Spinal cord (tissue), 10 donors: ENCODE measurements around the gene SLC6A7. TPM values are rescaled to one million over a fixed set of nuclear protein-coding genes. Genes with fewer than 3 reads are reported as not detected.

Source experiments
- DNase-seq, 6 donors: peaks; one replicate each; pipeline versions ENCODE4 v3.0.0 to v3.0.0-alpha.2; 2013 to 2015; ENCODE audit warnings: low spot score in 6 of 6, low read depth in 4 of 6
- H3K27ac ChIP-seq: one replicate; pipeline ENCODE4 v1.5.1; 2013; ENCODE audit warnings: low read depth, low read length, control low read depth
- H3K27me3 ChIP-seq: one replicate; pipeline ENCODE4 v1.6.1; 2013; ENCODE audit warnings: low read length; ENCODE audit not compliant: control insufficient read depth, insufficient read depth
- H3K36me3 ChIP-seq: one replicate; pipeline ENCODE4 v1.6.1; 2013; ENCODE audit warnings: low read length; ENCODE audit not compliant: control insufficient read depth, insufficient read depth
- H3K4me1 ChIP-seq: one replicate; pipeline ENCODE4 v1.6.1; 2013; ENCODE audit warnings: low read length; ENCODE audit not compliant: control insufficient read depth, insufficient read depth
- H3K4me3 ChIP-seq: one replicate; pipeline ENCODE4 v1.5.1; 2013; ENCODE audit warnings: low read depth, low read length, control low read depth
- H3K9me3 ChIP-seq: one replicate; pipeline ENCODE4 v1.6.1; 2013; ENCODE audit warnings: low read length; ENCODE audit not compliant: control insufficient read depth, insufficient read depth
- WGBS: methylation state at CpG from one replicate; pipeline ENCODE4 v1.1.5; 2013; ENCODE audit warnings: missing lambda C conversion rate; ENCODE audit not compliant: insufficient coverage; 5-methylcytosine and 5-hydroxymethylcytosine counted together
- polyA plus RNA-seq, 2 donors: library from polyadenylated mRNA; unstranded; fragments of 120-200 nt; gene quantifications; one replicate each; pipeline ENCODE4 v1.2.1, GENCODE V29; 2013; ENCODE audit not compliant: insufficient read length in 2 of 2
- total RNA-seq, 2 donors: library from RNA; depleted of rRNA in 1 of 2; stranded (reverse); fragments of 120-200 nt in 1 of 2; fragments of >200 nt in 1 of 2; gene quantifications; one replicate each; pipeline versions ENCODE4 v1.2.3 to v1.2.4, GENCODE V29; 2013 to 2014
- donor health status: healthy.

Gene SLC6A7
- total and polyA plus RNA-seq, 4 donors = 4.4 to 33.1 (median 17.2) TPM

DNA sequence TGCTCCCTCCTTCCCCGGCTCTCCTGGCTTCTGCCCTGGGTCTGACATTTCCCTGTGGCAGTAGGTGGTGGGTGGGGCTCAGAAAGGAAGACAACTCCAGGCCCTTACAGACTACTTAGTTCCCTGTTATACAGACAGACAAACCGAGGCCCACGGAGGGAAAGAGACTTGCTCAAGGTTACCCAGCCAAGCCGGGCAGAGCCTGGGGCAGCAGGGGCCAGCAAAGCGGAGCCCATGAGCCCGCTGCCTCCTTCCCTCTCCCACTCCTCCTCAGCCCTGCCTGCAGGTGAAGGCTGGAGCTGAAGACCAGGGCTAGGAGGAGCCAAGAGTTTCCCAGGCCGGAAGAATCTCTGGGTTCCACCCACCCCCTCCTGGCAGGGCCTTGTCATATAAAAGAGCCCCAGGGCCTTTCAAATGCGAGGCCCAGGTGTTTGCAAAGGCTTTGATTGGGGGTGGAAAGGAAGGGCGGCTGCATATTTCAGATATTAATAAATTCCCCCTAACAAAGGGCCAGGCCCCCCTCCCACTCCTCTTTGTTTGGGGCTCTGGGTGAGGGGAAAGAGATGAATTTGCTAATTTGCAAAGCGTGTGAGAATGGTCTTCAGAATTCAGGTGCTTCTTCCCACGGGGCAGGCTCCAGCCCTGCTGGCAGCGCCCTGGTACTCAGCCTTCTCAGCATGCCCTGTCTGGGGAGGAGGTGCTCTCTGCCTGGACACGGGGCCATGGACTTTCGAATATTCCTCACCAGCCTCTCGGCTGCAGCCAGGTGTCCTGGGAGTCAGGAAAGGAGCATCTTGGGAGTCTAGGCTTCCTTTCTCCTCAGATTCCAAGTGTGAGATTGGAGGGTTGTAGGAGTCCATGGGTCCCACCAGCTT is 21.5 kb downstream of the SLC6A7 start:
- H3K4me3 ChIP-seq = no peak overlapping the region
- H3K27me3 ChIP-seq = no peaks in the 10 kb centered on the region
- peaks cover 23% of the 10 kb centered on the region for H3K36me3 ChIP-seq
- H3K4me1 ChIP-seq = peaks cover 32% of the 10 kb centered on the region
- 62% methylated on average over 6 of the region's 15 CpGs for WGBS
- no peaks in the 10 kb centered on the region for H3K9me3 ChIP-seq
- H3K27ac ChIP-seq = no peak overlapping the region
- DNase-seq = no peak

DNA sequence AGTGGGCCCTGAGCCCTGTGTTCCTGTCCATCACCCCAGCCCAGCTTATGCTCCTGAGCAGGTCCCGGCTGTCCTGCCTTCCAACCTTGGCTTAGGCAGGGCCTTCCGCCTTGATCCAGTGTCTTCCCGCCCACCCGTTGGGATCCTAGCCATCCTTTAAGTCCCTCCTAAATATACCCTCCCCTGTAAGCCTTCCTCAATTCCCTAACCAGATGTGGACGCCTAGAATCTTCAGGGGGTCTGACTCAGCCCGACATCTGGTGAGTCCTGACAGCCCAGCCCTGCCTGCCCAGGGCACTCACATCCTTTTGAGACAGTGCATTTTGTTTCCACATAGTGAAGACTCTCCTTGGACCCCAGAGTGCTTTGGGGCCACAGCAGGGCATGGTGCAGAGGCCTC is 23.7 kb downstream of the SLC6A7 start:
- Histone ChIP-seq H3K4me1 (peaks cover 42% of the 10 kb centered on the region), H3K27ac (peak overlapping the region; percentile 25), H3K27me3 (no peaks in the 10 kb centered on the region), H3K36me3 (peaks cover 19% of the 10 kb centered on the region), H3K4me3 (no peak overlapping the region), H3K9me3 (no peaks in the 10 kb centered on the region)
- no peak for DNase-seq
- WGBS = 83% methylated on average over 6 of the region's 6 CpGs

- Histone ChIP-seq H3K9me3 (no peaks in the 10 kb centered on the region), H3K27ac (peak overlapping the region; percentile 1), H3K4me3 (no peak overlapping the region), H3K27me3 (no peaks in the 10 kb centered on the region), H3K36me3 (peaks cover 15% of the 10 kb centered on the region), H3K4me1 (peaks cover 37% of the 10 kb centered on the region)
- 69% methylated on average over 5 of the region's 7 CpGs for WGBS
- DNase-seq = peak in 1 of 6 donors; percentile 26
Measured at GRCh38 chr5:150214289-150214688, 24.4 kb downstream of the SLC6A7 start.

GRCh38 chr5:150215979-150216944 is 26.4 kb downstream of the SLC6A7 start:
- H3K27ac ChIP-seq = no peak overlapping the region
- peaks cover 9% of the 10 kb centered on the region for H3K36me3 ChIP-seq
- 91% methylated on average over 5 of the region's 10 CpGs for WGBS
- peaks cover 28% of the 10 kb centered on the region for H3K4me1 ChIP-seq
- no peaks in the 10 kb centered on the region for H3K9me3 ChIP-seq
- no peaks in the 10 kb centered on the region for H3K27me3 ChIP-seq
- DNase-seq = no peak
- no peak overlapping the region for H3K4me3 ChIP-seq

DNA sequence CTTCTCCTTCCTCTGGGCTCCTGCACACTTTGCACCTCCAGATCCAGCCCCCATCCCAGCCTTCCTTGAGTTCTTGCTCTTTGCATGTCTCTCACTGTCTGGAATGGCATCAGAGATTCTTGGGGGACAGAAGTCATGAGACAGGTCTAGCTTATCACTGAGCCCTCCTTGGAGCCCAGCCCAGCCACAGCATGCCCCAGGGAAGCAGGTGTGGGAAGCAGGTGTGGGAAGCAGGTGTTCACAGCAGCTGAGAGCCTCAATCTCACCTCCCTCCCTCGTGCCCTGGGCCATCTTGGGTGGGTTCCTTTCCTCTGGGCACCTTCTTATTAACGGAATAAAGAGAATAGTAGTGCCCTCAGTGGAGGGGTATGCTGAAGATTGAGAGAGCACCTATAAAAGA is 27.2 kb downstream of the SLC6A7 start:
- Histone ChIP-seq H3K27ac (no peak overlapping the region), H3K27me3 (no peaks in the 10 kb centered on the region), H3K4me1 (peaks cover 23% of the 10 kb centered on the region), H3K36me3 (peaks cover 9% of the 10 kb centered on the region), H3K4me3 (no peak overlapping the region), H3K9me3 (no peaks in the 10 kb centered on the region)
- no CpG with 5 or more reads among the region's 2 CpGs for WGBS
- no peak for DNase-seq

DNA sequence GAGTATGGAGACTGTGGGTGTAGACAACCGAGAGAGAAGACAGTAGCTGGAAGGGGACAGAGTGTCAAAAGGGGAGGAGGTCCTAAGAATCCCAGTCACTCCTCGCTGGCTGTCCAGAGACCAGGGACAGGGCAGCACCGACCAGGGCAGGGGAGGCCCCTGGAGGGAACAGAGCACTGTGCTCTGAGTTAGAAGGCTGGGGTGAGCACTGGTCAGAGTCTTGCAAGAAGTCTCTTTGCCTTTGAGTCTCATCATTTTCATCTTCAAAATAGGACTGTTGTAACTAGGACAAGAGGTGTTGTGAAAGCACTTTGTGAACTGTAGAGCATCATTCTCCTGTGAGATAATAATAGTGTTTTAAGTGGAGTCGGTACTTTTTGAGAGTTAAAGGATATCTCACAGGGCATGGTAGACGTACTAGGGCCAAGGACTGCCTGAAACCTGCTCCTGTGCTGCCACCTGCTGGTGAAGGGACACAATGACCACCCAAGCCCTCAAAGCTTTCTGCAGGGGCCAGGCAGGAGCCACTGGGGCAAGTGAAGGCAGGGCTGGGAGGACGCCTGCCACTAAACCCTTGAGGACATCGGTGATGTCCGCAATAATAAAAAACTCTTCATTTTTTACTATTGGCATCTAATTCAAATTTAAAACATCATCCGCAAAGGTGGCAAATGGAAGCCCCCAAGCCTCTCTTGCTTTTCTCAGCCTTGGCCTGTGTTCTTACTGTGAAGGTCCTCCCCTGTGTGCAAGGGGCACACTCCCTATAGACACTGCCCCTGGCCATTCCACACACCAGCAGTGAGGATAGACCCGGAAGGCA is 28.2 kb downstream of the SLC6A7 start:
- Histone ChIP-seq H3K27ac (no peak overlapping the region), H3K4me1 (peaks cover 23% of the 10 kb centered on the region), H3K9me3 (no peaks in the 10 kb centered on the region), H3K36me3 (peaks cover 19% of the 10 kb centered on the region), H3K27me3 (no peaks in the 10 kb centered on the region), H3K4me3 (no peak overlapping the region)
- 30% methylated on average over 10 of the region's 10 CpGs for WGBS
- peak; percentile 65 to 95 (median 77) for DNase-seq

DNA sequence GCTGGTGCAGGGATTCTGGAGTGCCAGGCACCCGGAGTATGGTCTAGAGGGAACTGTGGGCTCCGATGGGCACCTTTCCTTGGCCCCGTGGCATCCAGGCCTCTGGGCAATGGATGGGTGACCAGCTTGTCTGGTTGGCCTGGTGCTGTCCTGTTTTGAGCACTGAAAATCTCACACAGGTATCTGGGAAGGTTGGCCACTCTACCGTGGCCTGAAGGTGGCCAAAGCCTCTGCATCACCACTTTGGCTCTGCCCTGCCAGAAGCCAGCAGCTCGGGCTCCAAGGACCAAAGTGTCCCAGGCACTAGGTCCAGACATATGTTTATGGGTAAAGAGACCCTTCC is 28.8 kb downstream of the SLC6A7 start:
- Histone ChIP-seq H3K4me1 (peaks cover 20% of the 10 kb centered on the region), H3K9me3 (no peaks in the 10 kb centered on the region), H3K27me3 (no peaks in the 10 kb centered on the region), H3K27ac (no peak overlapping the region), H3K36me3 (peaks cover 20% of the 10 kb centered on the region), H3K4me3 (no peak overlapping the region)
- no peak for DNase-seq
- 90% methylated on average over 4 of the region's 5 CpGs for WGBS

DNA sequence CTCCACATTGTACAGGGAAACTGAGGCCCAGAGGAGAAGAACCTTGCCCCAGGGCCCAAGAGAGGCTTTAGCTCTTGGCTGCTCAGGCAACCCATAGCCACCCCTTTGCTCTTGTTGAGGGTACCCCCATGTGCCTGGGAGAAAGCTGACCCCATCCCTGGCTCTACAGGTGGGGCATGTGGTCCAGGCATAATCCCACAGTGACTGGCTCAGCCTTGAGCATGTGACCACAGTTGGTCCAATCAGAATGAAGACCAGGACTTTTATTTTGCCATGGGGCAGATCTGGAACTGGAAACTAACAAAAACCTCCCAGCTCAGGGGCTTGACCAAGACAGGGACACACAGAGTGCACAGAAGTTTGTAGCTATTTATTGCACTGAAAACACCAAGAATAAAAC is 29.3 kb downstream of the SLC6A7 start:
- Histone ChIP-seq H3K9me3 (no peaks in the 10 kb centered on the region), H3K27me3 (no peaks in the 10 kb centered on the region), H3K4me1 (peaks cover 17% of the 10 kb centered on the region), H3K36me3 (peaks cover 20% of the 10 kb centered on the region), H3K4me3 (no peak overlapping the region), H3K27ac (no peak overlapping the region)
- no peak for DNase-seq

DNA sequence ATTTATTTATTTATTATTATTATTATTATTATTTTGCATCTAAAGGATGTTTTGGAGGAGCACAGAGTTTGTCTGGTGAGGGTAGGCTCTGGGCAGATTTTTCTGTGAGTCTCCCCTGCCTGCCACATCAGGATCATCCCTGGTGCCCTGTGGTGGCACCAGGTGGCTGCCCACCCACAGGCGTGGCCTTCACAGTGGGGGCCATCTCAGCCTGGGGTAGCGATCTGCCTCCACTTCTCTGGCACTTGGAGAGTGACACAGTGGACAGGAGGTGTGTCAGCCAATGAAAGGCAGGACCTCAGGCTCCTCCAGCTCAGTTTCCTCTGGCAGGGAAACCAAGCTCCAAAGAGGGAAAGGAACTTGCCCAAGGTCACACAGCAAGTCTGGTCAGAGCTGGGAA is 30.0 kb downstream of the SLC6A7 start:
- 60% methylated on average over 1 of the region's 2 CpGs for WGBS
- peaks cover 20% of the 10 kb centered on the region for H3K36me3 ChIP-seq
- H3K9me3 ChIP-seq = no peaks in the 10 kb centered on the region
- H3K4me3 ChIP-seq = no peak overlapping the region
- no peak for DNase-seq
- H3K27ac ChIP-seq = no peak overlapping the region
- peaks cover 11% of the 10 kb centered on the region for H3K4me1 ChIP-seq
- H3K27me3 ChIP-seq = no peaks in the 10 kb centered on the region
